ENCODE results near the gene RNF187.
"Not testable (repeated sequence)": the region's sequence is repeated elsewhere in the genome, so short reads cannot be mapped to it uniquely, and the experiment has no call there.

The RNF187 gene

DNA sequence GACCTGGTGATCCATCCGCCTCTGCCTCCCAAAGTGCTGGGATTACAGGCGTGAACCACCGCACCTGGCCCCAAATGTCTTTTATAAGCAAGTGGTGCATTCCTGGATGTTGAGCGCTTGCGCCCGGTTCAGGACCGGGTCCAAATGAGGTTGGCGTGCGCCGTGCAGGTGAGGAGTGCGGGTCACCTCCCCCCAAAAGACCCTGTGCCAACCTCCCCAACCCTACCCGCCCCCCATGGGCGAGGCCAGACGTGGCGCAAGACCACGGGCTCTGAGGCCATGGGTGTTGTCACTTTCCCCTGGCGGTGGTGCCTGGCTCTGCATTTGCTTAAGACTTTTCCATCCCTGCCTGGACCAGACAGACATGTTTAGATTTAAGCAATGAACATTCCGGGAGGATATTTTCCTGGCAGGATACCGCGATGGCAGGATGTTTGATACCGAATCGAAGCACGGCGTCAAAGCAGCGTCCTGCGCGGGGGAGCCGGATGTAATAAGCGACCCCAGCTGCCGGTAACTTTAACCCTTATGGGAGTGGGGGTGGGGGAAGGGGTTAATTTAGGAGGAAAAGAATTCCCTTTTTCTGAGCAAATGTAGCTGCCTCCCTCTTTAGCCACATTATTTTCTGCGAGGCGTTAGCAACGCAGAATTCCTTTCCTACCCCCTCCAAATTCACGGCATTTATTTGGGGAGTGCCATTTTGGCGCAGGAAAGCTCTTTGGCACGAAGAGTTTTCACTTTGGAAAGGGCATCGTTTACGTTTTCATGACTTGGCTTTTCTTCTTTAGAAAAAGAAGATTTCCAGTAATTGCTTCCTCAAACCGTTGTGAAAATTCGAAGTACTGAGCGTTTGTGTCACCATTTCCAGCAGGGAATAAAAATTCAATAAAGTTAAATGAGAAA is 27.8 kb upstream of the RNF187 start:
- DNase-seq: peak in 27 of 56 donors; percentile 10 to 64 (median 34)

DNA sequence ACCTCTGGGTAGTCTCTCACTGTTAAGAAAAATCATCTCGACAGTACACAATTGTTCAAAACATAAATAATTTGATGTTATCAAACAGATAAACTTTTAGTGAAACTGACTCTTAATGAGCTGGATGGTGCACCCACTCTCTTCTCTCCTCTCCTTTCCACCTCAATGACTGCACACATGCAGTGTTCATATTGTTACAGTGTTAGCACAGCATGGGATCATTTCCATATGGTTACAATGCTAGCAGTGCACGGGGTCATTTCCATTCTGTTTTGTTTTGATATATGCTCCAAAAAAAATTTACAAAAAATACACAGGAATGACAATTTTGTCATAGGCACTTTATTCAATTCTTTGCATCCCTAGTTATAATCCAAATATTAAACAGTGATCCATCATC is 26.4 kb upstream of the RNF187 start:
- DNase-seq: no peak

GRCh38 chr1:228462560-228462959 is 24.6 kb upstream of the RNF187 start:
- no peak for DNase-seq

- no peak for DNase-seq
Measured at GRCh38 chr1:228463009-228463558, 24.1 kb upstream of the RNF187 start.

DNA sequence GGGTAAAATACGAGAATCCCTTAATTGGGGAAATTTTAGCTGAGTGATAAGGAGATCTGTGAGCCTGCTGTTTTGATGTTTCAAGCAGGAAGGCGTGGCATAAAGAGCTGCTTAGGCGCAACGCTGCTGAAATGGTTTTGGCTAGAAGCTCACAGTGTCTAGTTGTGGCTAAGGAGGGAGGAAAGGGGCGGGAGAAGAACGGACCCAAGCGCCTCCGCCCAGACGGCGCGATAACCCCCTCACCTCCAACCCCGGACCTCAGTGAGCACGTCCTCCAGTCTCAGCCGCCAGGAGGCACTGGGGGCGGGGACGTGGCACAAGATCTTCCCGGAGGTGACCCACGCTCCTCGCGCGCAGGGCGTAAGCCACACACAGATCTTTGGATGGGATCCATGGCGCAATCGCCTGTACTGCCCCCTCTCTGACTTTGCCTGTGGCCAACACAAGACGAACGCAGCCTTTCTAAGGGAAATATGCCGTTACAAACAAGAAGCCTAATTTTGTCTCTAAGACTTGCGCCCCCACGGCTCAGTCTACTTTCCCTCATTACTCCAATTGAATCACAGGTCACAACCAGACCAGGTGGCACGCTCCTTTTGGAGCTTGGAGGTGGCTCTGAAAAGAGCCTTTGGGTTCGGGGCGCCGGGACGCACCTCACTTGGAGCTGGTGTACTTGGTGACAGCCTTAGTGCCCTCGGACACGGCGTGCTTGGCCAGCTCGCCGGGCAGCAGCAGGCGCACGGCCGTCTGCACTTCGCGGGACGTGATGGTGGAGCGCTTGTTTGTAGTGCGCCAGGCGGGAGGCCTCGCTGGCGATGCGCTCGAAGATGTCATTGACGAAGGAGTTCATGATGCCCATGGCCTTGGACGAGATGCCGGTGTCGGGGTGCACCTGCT is 23.4 kb upstream of the RNF187 start:
- DNase-seq: peak in 1 of 56 donors; percentile 22

GRCh38 chr1:228464487-228464983 is 22.6 kb upstream of the RNF187 start:
- peak in 52 of 56 donors; percentile 9 to 91 (median 72) for DNase-seq

DNA sequence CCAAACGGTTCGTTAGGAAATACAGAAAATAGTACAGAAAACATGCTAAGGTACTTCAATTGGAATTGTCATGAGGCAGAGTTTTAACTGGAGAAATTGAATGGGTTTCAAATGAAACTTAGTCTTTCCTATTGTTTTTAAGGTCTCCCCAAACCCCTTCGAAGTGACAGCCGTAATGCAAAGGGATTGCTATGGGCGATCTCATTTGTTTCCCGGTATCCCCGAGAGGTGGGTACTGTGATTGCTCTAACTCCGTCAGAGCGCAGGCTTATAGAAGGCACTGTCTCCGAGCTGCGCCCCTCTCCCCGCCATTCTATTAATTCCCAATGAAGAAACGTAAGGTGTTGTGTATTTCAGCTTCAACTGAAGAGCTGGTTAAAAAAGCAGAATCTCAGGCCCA is 22.0 kb upstream of the RNF187 start:
- no peak for DNase-seq

DNA sequence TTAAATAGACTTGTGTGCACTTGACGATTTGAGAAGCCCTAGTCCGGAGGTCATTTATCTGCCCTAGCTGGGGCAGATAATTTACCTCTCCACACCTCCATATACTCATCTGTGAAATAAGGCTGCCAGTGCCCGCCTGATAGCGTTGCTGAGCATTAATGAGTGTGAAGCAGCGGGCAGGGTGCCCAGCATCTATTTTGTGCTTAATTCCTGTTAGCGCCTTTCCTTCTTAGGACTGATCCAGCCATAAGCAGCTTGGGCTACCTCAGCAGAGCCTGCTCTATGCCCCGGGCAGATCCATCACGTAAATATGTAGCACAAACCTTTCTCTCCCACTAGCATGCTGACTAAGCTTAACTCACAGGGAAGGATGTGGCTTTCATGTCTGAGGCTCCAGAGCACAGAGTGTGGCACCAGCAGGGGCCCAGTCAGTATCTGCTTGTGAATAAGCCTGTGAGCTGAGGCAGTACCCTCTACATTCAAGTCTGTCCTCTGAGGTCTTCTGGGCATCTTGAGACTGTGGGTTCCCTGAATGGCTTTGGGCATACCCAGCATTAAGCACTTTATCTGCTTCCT is 21.5 kb upstream of the RNF187 start:
- no peak for DNase-seq

DNA sequence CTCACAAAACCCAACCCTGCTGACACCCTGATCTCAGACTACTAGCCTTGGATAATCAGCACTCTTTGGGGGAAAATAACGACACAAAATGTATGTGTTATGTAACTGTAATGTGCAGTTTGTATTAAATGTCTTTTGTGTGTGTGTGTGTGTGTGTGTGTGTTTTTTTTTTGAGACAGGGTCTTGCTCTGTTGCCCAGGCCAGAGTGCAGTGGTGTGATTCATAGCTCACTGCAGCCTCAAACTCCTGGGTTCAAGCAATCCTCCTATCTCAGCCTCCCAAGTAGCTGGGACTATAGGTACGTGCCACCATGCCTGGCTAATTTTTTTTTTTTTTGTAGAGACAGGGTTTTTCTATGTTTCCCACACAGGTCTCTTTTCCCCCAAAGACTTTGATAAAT is 19.0 kb upstream of the RNF187 start:
- not testable (repeated sequence) for DNase-seq

DNA sequence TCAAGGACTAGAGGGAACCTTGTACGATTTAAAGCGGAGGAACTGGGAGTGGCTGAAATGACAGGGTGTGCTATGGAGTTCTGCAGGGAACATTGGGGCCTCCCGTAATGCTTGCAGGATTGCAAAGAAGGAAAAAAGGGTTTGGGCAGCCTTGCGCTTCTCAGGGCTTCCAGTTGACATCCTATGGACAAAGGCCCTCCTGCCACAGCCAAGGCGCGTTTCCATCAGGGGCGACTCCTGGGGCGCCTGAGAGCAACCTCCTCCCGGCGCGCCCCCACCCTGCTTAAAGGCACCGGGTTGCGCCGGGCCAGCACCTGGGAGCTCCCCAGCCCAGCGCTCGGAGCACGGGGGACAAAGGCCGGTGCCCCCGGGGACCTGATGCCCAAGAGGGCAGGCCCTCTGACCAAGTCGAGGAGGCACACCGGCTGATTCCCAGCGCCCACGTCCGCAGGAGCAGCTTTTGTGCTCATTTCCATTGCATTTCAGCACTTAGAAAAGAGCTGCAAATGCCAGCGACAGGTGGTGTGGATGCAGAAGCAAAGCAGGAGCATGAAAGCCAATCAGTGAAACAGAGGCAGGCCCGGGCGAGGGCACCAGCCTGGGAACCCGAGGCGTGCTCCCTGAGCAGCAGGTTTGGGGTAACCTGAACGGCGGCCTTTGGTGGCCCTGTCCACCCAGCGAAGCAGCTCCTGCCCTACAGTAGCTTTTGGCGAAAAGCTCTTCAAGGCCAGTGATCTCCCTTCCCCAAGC is 17.6 kb upstream of the RNF187 start:
- DNase-seq: no peak

- DNase-seq: no peak
Measured at GRCh38 chr1:228471154-228471761, 15.9 kb upstream of the RNF187 start.

DNA sequence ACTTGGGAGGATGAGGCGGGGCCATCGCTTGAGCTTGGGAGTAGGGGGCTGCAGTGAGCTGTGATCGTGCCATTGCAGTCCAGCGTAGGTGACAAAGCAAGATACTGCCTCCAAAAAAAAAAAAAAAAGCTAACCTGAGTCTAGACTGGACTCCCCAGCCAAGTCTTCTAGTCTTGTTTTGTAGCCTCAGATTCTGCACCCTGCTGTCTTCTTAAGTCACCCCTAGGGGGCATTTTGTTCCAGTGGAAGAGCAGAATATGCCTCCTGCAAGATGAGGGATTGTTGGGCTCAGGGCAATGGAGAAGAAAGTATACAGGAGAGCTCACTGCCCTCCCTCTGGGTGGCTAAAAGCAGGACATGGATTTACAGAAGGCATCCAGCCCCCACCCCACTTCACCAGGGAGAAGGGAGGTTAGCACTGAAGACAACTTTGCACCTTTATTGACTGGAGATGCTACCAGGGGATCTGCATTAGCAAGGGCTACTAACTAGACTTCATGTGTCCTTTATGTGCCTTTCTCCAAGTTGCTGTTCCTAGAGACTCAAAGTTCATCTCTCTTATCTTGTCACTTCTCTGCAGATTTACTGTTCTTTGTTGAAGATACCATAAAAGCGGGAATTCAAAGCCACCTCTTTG is 15.3 kb upstream of the RNF187 start:
- no peak for DNase-seq

DNA sequence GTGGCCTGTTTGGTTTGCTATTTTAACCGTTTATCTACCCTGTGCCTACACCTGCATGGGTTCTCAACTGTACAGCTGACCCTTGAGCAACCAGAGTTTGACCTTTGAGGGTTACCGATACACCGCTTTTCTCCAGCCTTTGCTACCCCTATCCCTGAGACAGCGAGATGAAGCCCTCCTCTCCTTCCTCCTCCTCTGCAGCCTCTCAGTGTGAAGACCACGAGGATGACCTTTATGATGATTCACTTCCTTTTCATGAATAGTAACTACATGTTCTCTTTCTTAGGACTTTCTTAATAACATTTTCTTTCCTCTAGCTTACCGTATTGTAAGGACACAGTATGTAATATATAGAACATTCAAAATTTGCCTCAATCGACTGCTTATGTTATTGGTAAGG is 14.5 kb upstream of the RNF187 start:
- no peak for DNase-seq

DNA sequence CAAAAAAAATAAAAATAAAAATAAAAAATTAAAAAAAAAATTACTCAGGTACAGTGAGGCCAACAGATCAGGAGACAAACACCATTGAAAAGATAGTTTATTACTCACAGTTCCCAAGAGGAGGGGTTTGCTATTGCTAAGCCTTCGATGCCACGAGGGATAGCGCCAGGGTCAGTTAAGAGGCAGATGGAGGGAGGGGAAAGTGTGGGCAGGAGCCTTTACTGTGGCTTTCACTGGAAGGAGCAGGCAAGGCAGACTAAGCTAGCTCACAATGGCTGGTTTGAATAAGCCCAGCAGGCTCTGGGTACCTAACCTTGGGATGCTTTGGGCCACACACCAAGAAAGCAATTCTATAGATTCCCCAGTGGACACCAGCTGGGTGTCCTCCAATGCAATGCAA is 12.7 kb upstream of the RNF187 start:
- DNase-seq: no peak

DNA sequence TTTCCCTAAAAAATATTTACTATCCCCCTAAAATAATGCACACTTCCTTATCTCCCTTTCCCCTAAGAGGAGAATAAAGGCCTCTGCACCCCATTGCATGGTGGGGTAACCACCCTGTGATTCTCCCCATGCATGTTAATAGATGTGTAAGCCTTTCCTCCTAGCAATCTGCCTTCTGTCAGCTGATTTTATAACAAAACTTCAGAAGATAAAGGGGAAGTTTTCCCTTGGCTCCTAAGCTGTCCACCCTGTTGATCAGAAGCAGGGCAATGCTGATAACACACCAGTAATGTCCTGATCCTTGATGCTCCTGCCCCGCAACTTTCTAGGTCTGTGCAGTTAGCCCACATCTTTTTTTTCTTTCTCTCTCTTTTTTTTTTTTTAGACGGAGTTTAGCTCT is 11.4 kb upstream of the RNF187 start:
- no peak for DNase-seq

- DNase-seq: no peak
Measured at GRCh38 chr1:228477263-228477662, 9.9 kb upstream of the RNF187 start.

- no peak for DNase-seq
Measured at GRCh38 chr1:228478326-228478725, 8.9 kb upstream of the RNF187 start.

GRCh38 chr1:228478912-228479711 is 8.1 kb upstream of the RNF187 start:
- no peak for DNase-seq

DNA sequence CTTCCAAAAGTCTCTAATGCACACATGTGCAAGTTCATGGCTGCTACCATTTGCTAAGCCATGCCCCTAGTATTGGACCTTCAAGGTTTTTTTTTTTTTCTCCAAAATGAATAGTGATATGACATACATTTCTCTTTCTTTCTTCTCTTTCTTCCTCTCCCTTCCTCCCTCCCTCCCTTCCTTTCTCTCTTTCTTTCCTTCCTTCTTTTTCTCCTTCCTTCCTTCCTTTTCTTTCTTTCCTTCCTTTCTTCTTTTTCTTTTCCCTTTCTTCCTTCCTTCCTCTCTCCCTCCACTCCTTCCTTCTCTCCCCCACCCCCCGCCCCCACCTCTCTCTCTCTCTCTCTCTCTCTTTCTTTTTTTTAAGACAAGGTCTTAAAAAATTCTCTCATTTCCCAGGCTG is 3.4 kb upstream of the RNF187 start:
- no peak for DNase-seq
